DMS153 treated with DMSO at 0.1 percent for 48 hours (cell line): Measurements from ENCODE around the gene CHN2.

Experiments
- DNase-seq: peaks from one replicate; lab custom pipeline; 2025; ENCODE audit not compliant: unreplicated experiment; lab: John Stamatoyannopoulos, UW

Gene CHN2

GRCh38 chr7:29457141-29457561 is 262.6 kb downstream of the CHN2 start:
- no peak for DNase-seq

GRCh38 chr7:29457565-29458011 is 263.0 kb downstream of the CHN2 start:
- no peak for DNase-seq

DNA sequence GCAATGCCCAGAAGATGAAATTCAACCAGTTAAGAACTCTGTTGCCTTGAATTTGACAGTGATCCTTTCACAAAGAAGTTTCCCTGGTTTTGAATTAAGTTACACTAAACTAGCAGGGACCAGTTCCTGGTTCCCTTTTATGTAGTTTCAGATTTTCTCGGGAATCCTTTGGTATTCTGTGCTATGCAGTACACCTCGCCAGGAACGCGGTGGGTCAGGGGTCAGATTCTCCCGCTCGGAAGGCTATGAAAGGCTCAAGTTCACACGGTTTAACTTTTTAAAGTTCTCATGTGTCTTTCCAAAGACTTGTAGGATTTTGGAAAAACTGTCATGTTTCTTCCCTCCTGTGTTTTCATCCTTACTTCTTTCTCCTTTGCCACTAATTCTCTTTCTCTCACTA is 264.4 kb downstream of the CHN2 start:
- no peak for DNase-seq

DNA sequence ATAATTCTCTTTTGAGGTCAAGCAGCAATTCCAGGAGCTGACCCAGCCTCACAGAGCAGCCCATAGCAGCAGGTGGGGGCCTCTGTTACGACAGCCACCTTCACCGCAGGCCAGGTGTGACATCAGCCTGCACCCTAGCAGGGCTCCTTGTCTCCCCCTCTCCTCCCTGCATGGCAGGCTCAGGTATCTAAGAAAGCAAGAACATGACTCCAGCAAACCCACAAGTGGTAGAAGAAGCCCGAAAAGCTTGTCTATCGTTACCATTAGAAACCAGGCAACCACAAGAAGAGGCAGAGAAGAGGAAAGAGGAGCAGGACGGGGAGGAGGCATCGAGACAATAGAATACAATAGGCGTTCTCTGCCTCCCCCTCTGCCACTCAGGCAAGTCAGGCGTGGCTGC is 265.0 kb downstream of the CHN2 start:
- no peak for DNase-seq

GRCh38 chr7:29461996-29462395 is 267.4 kb downstream of the CHN2 start:
- no peak for DNase-seq

DNA sequence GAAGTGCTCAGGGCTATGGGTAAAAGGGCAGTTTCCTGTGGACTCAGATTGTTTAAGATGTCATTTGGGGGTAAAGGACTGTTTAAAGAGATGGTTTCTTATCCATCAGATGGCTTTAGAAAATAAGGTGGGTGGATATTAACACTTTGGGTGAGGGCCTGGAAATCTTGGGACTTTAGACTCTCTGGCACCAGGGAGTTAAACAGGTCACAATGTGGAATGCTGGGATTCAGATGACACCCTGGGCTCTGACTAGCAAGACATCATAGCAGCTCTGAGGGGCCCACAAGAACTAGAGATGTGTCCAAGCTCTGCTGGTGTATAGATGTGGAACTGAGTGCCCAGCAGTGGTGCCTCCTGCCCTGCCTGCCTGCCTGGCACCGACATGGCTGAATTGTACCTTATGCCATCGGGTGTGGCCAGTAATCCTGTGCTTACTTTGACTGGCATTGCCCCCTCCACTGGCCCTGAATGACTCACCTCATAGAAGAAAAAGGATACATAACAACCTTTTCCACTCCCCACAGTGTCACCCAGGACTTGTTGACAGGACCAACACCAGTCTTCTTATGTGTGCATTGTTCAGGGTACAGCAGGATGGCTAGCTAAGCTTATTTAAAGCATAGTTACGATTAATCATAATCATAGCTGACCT is 269.1 kb downstream of the CHN2 start:
- DNase-seq = no peak

- DNase-seq = no peak
Observed at GRCh38 chr7:29464753-29465152, 270.2 kb downstream of the CHN2 start.

- DNase-seq = no peak
Observed at GRCh38 chr7:29467193-29467926, 272.8 kb downstream of the CHN2 start.

GRCh38 chr7:29468196-29468595 is 273.6 kb downstream of the CHN2 start:
- DNase-seq = no peak

- DNase-seq = no peak
Observed at GRCh38 chr7:29469281-29469680, 274.7 kb downstream of the CHN2 start.

- no peak for DNase-seq
Observed at GRCh38 chr7:29469976-29470557, 275.5 kb downstream of the CHN2 start.

- DNase-seq = no peak
Observed at GRCh38 chr7:29471444-29472138, 277.0 kb downstream of the CHN2 start.

- DNase-seq = no peak
Observed at GRCh38 chr7:29476916-29477315, 282.3 kb downstream of the CHN2 start.

- no peak for DNase-seq
Observed at GRCh38 chr7:29478226-29478625, 283.7 kb downstream of the CHN2 start.

DNA sequence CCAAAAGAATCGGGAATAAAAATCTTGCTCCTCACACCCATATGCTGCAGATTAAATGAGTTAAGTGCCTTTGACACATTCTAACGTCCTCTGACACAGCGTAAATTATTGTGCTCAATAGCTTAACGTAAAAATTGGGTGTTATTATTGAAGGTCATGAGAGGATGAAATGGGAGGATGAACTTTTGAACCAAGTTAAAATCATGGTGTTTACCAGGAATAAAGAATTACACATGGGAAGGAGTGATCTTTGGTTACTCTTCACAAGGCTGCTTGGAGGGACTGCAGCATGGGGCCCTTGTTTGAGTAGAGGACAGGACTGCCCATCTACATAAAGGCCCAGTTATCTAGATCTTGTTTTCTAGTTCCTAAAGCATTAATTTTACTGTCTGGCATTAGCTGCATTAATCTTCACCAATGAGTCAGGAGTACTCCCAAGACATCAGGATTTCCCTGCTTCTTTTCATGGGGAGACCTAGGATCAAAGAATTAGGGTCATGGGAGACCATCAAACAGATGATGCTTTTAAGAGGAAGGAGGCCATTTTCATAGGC is 284.2 kb downstream of the CHN2 start:
- DNase-seq = no peak

GRCh38 chr7:29479301-29480200 is 285.0 kb downstream of the CHN2 start:
- no peak for DNase-seq

- peak; percentile 56 for DNase-seq
Observed at GRCh38 chr7:29480451-29480850, 285.9 kb downstream of the CHN2 start.

DNA sequence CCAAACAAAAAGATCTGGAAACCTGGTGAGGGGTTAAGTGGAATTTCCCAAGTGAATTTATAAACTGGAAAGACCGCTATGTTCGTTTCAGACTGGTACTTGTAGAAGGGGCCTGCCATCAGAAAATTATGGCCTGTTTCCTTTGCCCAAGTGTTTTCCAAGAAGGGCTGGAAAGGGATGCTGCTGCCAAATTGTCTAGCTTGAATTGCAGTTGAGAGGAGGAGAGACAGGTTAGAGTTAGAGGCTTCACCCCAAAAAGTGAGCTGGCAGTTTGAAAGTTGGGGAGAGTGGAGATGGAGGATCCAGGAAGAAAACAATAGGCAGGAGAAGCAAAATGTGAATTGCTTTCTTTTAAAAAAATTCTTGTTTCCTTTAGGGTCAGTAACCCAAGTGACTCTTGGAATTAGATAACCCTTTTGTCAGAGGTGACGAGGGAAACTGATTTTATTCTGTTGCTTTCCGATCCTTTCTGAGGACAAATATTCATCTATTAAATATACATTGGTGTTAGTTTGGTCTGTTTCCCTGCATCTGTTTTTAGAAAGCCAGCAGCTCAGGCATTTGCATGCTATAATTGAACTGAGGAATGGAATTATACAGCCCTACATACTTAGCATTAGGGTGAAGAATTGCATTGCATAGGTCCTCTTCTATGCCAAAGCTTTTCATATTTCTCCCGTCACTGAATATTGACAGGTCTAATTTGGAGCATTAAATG is 286.5 kb downstream of the CHN2 start:
- no peak for DNase-seq

- no peak for DNase-seq
Observed at GRCh38 chr7:29482056-29482455, 287.5 kb downstream of the CHN2 start.
